ENCODE data around the gene TSGA10IP.
A peak's percentile ranks its signal among the peaks of the same experiment; 100 is the strongest.
"Not testable (repeated sequence)": the region's sequence is repeated elsewhere in the genome, so short reads cannot be mapped to it uniquely, and the experiment has no call there.

TSGA10IP gene

DNA sequence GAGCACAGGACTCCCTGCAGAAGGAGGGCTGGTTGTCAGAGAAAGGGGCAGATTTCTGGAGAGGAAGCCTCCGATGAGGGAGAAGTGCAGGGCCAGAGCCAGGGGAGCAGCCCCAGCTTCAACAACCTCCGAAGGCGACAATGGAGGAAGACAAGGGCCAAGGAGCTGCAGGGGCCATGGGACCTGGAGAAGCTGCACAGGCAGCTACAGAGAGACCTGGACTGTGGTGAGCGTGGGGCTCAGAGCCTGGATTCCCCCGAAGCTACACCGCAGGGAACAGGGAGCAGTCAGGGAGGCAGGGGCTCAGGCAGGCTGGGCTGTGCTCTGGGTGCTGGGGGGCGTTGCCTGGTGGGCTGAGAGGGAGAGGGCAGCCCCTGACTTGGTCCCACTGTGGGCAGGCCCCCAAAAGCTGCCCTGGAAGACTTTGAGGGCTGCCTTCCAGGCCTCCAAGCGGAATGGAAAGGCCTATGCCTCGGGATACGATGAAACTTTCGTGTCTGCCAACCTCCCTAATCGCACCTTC, 2.4 kb downstream of the TSGA10IP start:
- no peak for DNase-seq (ENCODE audit: low read depth in 2 of 2)

DNA sequence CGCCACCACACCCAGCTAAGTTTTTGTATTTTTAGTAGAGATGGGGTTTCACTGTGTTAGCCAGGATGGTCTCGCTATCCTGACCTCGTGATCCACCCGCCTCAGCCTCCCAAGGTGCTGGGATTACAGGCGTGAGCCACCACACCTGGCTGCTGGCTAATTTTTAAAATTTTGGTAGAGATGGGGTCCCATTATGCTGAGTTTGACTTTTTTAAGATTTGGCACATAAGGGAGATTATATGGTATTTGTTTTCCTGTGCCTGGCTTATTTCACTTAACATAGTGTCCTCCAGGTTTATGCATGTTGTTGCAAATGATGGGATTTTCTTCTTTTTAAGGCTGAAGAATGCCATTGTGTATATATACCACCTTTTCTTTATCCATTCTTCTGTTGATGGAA, 5.4 kb downstream of the TSGA10IP start:
- DNase-seq (ENCODE audit: low read depth in 2 of 2): not testable (repeated sequence)

DNA sequence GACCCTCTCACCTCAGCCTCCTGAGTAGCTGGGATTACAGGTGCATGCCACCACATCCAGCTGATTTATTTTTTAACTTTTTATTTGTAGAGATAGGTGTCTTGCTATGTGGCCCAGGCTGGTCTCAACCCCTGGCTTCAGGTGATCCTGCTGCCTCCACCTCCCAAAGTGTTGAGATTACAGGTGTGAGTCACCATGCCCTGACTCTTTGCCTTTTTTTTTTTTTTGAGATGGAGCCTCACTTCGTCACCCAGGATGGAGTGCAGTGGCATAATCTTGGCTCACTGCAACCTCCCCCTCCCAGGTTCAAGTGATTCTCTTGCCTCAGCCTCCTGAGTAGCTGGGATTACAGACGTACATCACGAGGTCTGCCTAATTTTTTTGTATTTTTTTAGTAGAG, 6.4 kb downstream of the TSGA10IP start:
- not testable (repeated sequence) for DNase-seq (ENCODE audit: low read depth in 2 of 2)

DNA sequence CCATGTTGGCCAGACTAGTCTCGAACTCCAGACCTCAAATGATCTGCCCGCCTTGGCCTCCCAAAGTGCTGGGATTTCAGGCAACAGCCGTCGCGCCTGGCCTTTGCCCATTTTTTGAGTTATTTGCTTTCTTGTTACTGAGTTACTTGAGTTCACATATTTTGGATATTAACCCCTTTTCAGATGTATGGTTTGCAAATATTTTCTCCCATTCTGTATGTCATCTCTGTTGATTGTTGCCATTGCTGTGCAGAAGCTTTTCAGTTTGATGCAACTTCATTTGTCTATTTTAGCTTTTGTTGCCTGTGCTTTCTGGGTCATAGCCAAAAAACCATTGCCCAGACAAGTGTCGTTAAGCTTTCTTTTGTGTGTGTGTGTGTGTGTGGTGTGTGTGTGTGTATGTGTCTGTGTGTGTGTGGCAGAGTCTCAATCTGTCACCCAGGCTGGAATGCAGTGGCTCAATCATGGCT, 6.8 kb downstream of the TSGA10IP start:
- DNase-seq (ENCODE audit: low read depth in 2 of 2): no peak

DNA sequence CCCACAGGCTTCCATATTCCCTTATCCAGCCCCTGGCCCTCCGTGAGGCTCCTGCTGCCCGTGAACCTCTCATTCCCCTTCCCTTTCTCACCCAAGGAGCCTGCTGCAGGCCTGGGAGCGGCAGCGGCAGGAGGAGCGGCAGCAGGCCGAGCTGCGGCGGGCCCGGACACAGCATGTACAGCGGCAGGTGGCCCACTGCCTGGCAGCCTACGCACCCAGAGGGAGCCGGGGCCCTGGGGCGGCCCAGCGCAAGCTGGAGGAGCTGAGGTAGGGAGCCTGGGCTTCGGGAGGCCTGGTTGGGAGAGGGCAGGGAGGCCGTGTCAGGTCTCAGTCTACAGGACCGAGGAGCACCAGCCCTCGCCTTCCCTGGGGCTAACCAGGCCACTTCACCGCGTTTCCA, 8.2 kb downstream of the TSGA10IP start:
- DNase-seq (ENCODE audit: low read depth in 2 of 2): no peak

DNA sequence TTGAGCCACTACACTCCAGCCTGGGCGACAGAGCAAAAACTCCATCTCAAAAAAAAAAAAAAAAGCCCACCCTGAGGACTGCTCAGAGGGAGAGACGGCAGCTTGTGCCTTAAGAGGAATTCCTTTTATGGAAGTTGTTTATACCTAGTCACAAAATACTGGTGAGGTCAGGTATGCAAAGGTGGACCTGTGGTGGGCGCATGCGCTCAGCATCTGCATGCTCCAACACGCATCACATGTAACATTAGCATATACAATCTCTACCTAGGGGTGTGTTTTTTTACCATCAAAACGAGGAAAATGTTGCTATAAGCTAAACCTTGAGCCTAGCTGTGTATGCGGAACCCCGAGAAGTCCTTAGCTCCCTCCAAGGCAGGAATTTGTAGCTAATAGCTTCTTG, 9.5 kb downstream of the TSGA10IP start:
- DNase-seq (ENCODE audit: low read depth in 2 of 2): no peak

DNA sequence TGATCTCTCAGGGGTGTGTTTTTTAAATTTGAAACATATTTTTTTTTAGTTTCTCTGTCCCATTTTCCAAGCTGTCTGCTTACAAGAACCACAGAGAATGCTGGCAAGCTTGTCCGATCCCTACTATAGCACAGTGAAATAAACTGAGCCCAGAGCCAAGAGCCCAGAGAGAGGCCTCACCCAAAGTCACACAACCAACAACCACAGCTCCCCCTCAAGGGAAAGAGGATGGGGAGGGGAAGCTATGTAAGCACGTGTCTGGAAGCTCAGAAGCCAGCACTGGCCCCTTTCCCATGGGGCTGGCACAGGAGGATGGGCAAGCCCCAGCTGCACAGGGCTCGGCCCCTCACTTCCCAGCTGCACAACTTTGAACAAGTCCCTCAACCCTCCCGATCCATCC, 13.0 kb downstream of the TSGA10IP start:
- DNase-seq (ENCODE audit: low read depth in 2 of 2): no peak

DNA sequence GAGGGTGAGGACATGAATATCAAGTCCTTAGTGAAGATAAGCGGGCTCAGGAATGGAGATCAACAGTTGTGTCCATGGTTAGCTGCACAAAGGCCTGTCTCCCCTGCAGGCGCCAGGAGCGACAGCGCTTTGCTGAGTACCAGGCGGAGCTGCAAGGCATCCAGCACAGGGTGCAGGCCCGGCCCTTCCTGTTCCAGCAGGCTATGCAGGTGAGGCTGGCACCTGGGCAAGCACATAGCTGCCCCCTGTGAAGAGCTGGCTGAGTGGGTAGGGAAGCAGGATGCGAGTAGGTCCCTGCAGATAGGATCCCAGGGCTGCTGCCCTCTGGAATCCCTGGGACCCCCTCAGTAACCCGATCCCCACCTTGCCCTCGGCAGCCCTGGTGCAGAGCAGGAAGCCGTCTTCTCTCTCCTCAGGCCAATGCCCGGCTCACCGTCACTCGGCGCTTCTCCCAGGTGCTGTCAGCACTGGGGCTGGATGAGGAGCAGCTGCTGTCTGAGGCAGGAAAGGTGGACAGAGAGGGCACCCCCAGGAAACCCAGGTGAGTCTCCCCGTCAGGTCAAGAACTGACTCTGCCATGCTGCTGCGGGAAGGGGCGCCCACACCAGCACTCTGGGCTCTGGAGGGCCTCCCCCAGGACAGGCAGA, 13.6 kb downstream of the TSGA10IP start:
- no peak for DNase-seq (ENCODE audit: low read depth in 2 of 2)

DNA sequence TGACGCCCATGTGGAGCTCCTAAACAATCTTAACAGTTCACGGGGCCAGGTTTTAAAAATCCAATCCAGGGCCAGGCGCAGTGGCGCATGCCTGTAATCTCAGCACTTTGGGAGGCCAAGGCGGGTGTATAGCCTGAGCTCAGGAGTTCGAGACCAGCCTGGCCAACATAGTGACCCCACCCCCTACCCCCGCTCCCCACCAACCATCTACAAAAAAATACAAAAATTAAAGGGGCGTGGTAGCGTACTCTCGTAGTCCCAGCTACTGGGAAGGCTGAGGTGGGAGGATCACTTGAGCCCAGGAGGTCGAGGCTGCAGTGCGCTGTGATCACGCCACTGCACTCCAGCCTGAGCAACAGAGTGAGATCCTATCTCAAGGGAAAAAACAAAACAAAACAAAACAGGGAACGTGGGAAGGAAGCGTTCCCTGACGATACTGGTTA, 15.6 kb downstream of the TSGA10IP start:
- DNase-seq (ENCODE audit: low read depth in 2 of 2): no peak

DNA sequence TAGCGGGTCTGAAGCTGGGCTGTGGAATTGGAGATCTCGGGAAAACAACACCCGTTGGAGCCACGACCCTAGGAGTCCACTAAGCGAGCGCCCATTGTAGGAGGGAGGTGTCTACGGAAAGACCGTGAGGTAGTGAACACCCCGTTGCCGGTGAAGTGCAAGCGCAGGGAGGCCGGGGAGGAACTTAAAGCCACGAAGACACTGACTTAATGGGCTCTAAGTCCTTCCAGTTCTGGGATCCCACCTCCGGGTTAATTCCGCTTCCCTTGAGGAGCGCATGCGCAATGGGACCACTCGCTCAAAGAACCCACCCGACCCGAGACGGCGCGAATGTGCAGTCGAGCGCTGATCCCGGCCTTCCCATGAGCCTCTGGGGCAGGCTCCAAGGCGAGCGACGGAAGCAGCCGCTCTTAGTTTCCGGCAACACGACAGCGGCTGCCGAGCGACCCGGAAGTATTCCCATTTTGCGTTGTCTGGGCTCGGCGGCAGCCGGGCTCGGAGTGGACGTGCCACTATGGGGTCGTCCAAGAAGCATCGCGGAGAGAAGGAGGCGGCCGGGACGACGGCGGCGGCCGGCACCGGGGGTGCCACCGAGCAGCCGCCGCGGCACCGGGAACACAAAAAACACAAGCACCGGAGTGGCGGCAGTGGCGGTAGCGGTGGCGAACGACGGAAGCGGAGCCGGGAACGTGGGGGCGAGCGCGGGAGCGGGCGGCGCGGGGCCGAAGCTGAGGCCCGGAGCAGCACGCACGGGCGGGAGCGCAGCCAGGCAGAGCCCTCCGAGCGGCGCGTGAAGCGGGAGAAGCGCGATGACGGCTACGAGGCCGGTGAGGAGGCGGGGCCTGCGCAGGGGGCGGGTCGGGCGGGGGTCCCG, 16.2 kb downstream of the TSGA10IP start, which contains the start of gene SART1:
SART1 (plus strand) TSS at position 468 of the 874 bp plus-strand sequence; CDS start at position 515, 47 bp downstream.
- peak; percentile 94 to 96 for DNase-seq (ENCODE audit: low read depth in 2 of 2)

DNA sequence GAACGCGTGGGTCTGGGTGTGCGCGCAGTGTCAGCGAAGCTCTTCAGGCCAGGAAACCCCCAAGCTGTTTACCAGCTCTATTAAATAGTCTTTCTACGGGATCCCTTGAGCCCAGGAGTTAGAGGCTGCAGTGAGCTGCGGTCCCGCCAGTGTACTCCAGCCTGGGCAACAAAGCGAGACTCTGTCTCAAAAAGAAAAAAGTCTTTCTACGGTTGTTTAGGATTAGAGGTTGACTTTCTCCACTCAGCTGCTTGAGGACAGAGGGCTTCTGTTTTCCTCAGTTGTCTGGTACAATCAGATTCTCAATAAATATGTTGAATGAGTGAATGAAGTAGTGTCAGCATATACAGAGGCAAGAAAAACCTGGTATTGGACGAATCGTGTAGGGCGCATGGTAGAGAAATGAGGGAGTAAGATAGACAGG, 16.9 kb downstream of the TSGA10IP start:
- DNase-seq (ENCODE audit: low read depth in 2 of 2): no peak

DNA sequence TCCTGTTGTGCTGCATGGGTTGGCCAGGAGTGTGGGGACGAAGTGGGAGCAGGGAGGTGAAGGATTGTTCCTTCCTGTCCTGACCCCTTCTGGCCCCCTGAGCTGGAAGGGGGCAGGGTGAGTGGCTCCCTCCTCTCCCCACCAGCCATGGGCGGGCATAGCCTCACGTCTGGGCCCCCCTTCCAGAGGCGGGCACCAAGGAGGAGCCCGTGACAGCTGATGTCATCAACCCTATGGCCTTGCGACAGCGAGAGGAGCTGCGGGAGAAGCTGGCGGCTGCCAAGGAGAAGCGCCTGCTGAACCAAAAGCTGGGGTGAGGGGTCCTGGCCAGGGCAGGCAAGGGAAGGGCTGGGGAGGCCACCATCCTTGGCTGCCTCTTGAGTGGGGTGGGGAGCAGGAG, 19.6 kb downstream of the TSGA10IP start:
- DNase-seq (ENCODE audit: low read depth in 2 of 2): no peak

DNA sequence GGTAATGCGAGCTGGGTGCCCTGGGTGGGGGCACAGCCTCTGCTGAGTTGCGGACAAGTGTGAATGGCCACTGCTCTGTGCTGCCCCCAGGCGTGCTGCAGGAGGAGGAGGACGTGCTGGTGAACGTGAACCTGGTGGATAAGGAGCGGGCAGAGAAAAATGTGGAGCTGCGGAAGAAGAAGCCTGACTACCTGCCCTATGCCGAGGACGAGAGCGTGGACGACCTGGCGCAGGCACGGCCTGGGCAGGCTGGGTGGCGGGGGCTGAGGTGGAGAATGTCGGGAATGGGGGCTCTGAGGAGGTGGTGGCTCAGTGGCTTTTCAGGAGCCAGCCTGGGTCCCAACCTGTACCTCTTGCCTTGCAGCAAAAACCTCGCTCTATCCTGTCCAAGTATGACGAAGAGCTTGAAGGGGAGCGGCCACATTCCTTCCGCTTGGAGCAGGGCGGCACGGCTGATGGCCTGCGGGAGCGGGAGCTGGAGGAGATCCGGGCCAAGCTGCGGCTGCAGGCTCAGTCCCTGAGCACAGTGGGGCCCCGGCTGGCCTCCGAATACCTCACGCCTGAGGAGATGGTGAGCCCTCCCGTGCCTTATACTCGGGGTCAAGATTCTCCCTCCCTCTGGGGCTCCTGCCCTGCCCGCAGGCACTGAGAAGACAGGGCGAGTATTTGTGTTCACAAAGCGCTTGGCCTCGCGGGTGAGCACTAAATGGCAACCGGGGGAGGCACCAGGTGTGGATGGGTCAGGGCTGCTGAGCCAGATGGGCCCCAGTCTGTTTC, 20.9 kb downstream of the TSGA10IP start:
- no peak for DNase-seq (ENCODE audit: low read depth in 2 of 2)

DNA sequence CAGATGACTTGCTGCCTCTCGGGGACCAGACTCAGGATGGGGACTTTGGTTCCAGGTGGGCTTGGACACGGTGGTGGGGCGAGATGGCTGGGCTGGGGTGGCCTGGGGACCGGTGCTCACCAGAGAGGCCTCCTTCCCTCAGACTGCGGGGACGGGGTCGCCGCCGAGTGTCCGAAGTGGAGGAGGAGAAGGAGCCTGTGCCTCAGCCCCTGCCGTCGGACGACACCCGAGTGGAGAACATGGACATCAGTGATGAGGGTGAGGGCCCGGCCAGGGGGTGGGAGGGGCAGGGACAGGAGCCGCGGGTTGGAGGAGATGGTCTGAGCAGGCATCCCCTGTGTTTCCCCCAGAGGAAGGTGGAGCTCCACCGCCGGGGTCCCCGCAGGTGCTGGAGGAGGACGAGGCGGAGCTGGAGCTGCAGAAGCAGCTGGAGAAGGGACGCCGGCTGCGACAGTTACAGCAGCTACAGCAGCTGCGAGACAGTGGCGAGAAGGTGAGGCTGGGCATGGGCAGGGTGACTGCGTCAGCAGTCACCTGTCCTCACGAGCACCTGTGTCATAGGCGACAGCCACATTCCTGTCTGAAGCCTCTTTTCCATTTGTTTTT, 22.2 kb downstream of the TSGA10IP start:
- DNase-seq (ENCODE audit: low read depth in 2 of 2): no peak

DNA sequence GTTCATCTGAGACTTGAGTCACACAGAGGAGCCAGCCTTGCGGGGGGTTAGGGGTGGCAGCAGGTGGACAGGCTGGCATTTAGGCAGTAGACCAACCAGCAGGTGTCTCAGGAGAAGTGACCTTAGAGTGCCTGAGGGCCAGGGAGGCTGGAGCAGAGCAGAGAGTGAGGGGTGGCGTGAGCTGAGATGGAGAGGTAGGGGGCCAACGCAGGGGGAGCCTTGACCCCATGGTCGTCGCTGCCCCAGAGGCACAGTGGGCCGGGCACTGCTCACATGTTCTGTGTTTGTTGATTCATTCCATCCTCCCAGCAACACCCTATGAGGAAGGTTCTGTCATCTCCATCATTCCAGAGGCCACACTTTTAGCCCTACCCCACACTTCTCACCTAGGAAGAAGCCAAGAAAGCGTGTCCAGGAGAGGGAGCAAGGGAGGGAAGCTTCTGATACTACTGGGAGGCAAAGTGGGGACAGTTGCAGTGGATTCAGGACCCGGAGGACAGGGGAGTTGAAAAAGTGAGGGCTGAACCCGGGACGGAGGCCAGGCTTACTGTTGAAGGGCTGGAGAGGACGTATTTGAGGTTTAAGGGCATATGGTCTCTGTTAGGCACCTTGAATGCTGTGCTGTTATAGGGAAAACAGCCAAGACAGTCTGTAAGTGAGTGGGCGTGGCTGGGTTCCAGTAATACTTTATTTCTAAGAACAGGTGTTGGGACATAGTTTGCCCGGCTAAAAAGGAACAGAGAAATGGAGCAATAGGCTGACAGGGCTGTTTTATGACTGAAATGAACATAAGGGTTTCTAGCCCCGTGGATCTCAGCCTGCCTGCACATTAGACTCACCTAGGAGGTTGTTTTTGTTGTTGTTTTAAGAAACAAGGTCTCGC, 23.6 kb downstream of the TSGA10IP start:
- no peak for DNase-seq (ENCODE audit: low read depth in 2 of 2)

DNA sequence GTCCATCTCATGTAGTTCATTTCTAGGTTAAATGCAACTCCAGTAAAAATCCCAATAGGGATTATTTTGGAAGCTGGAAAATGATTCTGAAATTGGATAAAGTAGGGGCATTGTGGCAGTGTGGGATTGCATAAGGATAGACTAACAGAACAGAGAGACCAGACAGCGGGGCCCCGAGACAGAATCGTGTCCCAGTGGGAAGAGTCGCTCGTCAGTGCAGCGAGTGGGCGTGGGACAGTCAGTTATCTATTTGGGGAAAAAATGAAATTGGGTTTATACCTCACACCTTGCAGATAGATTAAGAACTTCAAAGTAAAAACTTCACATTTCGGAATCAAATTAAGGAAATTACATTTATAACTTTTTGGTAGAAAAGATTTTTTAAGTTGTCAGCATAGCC, 26.8 kb downstream of the TSGA10IP start:
- DNase-seq (ENCODE audit: low read depth in 2 of 2): no peak

DNA sequence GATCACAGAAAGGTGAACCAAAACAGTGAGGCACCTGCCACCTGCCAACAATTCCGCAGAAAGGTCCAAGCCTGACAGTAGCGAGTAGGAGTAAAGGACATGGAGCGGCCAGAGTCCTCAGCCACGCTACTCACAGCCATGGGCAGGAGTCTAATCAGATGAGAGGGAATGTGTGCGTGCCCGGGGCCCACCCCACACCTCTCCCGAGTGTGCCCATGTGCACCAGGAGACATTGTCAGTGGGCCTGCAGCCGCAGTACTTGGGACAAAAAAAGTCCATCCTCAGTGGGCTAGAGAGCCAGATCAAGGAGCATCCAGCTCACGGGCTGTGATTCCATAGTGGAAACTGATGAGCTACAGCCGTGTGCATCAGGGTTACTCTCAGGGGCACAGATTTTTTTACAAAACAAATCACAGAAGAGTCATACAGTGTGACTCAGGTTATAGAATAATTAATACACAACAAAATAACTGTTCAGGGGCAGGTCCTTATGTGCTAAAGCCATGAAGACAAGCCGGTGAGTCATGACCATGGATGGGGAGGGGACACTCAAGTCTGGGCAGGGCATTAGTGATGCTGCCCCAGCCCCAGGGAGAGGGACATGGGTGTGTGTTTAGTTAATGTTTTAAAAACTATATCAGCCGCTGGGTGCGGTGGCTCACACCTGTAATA, 28.3 kb downstream of the TSGA10IP start:
- DNase-seq (ENCODE audit: low read depth in 2 of 2): no peak

DNA sequence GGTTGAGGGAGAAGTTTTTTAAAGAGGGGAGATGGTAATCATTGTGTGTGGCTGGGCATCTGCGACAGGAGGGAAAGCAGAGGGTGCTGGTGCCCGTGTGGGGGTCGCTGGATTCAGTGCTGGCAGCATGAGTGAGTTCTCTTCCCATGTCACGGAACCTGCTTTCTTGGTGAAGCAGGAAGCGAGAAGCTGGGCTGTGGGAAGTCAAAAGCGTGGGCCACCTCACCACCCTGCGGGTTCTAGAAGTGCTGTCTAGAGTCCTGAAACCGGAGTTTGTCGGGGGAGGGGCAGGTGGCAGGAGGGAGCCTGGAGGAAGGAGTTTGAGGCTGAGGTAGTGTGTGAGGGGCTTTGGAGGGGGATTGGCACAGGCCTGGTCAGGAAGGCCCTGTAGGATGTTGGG, 30.5 kb downstream of the TSGA10IP start:
- no peak for DNase-seq (ENCODE audit: low read depth in 2 of 2)

DNA sequence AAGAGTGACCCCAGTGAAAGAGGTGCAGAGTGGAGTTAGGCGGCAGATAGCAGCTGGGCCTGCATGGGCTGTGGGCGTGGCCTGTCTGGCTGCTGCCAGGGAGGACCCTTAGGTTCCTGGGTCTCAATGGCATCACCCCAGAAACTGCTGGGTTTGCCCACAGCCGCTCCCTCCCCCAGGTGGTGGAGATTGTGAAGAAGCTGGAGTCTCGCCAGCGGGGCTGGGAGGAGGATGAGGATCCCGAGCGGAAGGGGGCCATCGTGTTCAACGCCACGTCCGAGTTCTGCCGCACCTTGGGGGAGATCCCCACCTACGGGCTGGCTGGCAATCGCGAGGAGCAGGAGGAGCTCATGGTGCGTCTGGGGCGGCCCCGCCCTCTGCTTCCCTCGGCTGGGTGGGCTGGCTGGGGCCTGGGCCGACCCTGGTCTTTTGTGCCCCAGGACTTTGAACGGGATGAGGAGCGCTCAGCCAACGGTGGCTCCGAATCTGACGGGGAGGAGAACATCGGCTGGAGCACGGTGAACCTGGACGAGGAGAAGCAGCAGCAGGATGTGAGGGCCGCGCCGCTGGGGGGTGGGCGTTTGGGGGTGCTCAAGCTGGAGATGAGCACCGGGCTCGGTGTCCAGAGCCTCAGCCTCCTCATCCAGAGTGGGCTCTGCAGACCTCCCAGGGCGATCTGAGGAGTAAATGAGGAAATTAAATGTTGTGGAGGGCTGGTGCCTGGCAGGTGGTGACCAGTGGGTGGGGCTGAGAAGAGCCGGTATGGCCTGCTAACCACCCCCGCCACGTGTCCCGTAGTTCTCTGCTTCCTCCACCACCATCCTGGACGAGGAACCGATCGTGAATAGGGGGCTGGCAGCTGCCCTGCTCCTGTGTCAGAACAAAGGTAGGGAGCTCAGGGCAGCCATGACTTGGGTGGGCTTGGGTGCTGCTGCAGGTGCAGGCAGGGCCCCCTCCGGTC, 31.2 kb downstream of the TSGA10IP start:
- DNase-seq (ENCODE audit: low read depth in 2 of 2): no peak
